NT2/D1 (cell line): ENCODE results near the gene TMBIM6.
A peak's percentile ranks its signal among the peaks of the same experiment; 100 is the strongest.

Source experiments
- DNase-seq: peaks from one replicate; pipeline ENCODE4 v3.0.0-alpha.2; 2011; ENCODE audit warnings: low read depth, low spot score
- H3K27me3 ChIP-seq: 2 replicates; pipeline ENCODE4 v1.6.0; 2011; ENCODE audit warnings: mild to moderate bottlenecking; ENCODE audit not compliant: insufficient read length, insufficient read depth
- H3K36me3 ChIP-seq: 2 replicates; pipeline ENCODE4 v1.6.1; 2011; ENCODE audit warnings: mild to moderate bottlenecking, low read length, mixed read lengths; ENCODE audit not compliant: insufficient read depth, insufficient read length
- H3K4me1 ChIP-seq: 2 replicates; pipeline ENCODE4 v1.5.1; 2011; ENCODE audit not compliant: insufficient read depth, insufficient read length
- H3K4me3 ChIP-seq: 2 replicates; pipeline ENCODE4 v1.5.1; 2011; ENCODE audit warnings: low read depth; ENCODE audit not compliant: insufficient read length
- H3K9ac ChIP-seq: 2 replicates; pipeline ENCODE4 v1.6.0; 2011; ENCODE audit warnings: low read depth; ENCODE audit not compliant: insufficient read length
- H3K9me3 ChIP-seq: 2 replicates; pipeline ENCODE4 v1.5.1; 2011; ENCODE audit warnings: mild to moderate bottlenecking, low read length; ENCODE audit not compliant: insufficient read depth
- SUZ12 ChIP-seq: IDR thresholded peaks from 2 replicates; pipeline ENCODE4 v1.6.1; 2011; ENCODE audit not compliant: insufficient read length, insufficient read depth; ENCODE audit errors: extremely low read depth
- YY1 ChIP-seq: IDR thresholded peaks from 2 replicates; pipeline ENCODE4 v1.6.1; 2011; ENCODE audit not compliant: insufficient read length, insufficient read depth
- ZNF274 ChIP-seq: IDR thresholded peaks from 2 replicates; pipeline ENCODE4 v1.6.1; 2011; ENCODE audit warnings: mild to moderate bottlenecking, low read depth, low read length

Gene TMBIM6

GRCh38 chr12:49789992-49790391 is 48.6 kb downstream of the TMBIM6 start:
- Histone ChIP-seq H3K4me1 (peaks cover 6% of the 10 kb centered on the region), H3K9ac (no peak overlapping the region), H3K9me3 (peaks cover 7% of the 10 kb centered on the region), H3K36me3 (peaks cover 55% of the 10 kb centered on the region), H3K4me3 (no peak overlapping the region), H3K27me3 (no peaks in the 10 kb centered on the region)
- no peak for TF ChIP-seq YY1
- no peak for TF ChIP-seq SUZ12
- TF ChIP-seq ZNF274 = no peak
- DNase-seq = peak; percentile 36

- no peaks in the 10 kb centered on the region for H3K27me3 ChIP-seq
- TF ChIP-seq SUZ12 (no peak), YY1 (no peak), ZNF274 (no peak)
- no peak overlapping the region for H3K9ac ChIP-seq
- peaks cover 7% of the 10 kb centered on the region for H3K9me3 ChIP-seq
- peaks cover 65% of the 10 kb centered on the region for H3K36me3 ChIP-seq
- no peak for DNase-seq
- H3K4me3 ChIP-seq = no peak overlapping the region
- peaks cover 6% of the 10 kb centered on the region for H3K4me1 ChIP-seq
Observed at GRCh38 chr12:49790741-49791555, 49.6 kb downstream of the TMBIM6 start.

DNA sequence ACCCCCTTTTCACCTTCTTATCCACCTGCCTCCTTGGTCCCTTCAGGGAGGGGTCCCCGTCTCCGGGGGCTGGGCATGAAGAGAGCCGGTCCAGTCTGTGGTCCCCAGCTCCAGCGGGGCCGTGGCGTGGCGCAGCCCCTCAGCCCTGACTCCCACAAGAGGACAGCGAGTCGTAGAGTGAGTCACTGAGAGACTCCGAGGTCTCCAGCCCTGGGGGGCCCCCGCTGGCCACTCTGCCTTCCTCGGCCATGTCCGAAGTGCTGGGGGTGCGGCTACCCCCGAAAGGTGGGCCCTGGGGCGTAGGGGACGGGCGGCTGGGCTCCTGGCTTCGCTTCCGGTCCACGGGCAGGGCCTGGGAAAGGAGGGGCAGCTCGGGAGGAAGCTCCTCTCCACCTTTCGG is 50.3 kb downstream of the TMBIM6 start:
- no peak for DNase-seq
- TF ChIP-seq YY1 (no peak), ZNF274 (no peak), SUZ12 (no peak)
- Histone ChIP-seq H3K4me1 (peaks cover 6% of the 10 kb centered on the region), H3K4me3 (no peak overlapping the region), H3K9ac (no peak overlapping the region), H3K9me3 (peaks cover 7% of the 10 kb centered on the region), H3K27me3 (no peaks in the 10 kb centered on the region), H3K36me3 (peaks cover 72% of the 10 kb centered on the region)

- Histone ChIP-seq H3K9me3 (peaks cover 7% of the 10 kb centered on the region), H3K4me3 (no peak overlapping the region), H3K36me3 (peaks cover 79% of the 10 kb centered on the region), H3K4me1 (peaks cover 6% of the 10 kb centered on the region), H3K9ac (no peak overlapping the region), H3K27me3 (no peaks in the 10 kb centered on the region)
- TF ChIP-seq ZNF274 (no peak), SUZ12 (no peak), YY1 (no peak)
- DNase-seq = no peak
Observed at GRCh38 chr12:49792181-49792970, 51.0 kb downstream of the TMBIM6 start.

- Histone ChIP-seq H3K4me1 (peaks cover 6% of the 10 kb centered on the region), H3K36me3 (peaks cover 86% of the 10 kb centered on the region), H3K9ac (no peak overlapping the region), H3K27me3 (no peaks in the 10 kb centered on the region), H3K4me3 (no peak overlapping the region), H3K9me3 (peaks cover under 1% of the 10 kb centered on the region; the same call in 1 of the 2 replicates)
- TF ChIP-seq SUZ12 (no peak), YY1 (no peak), ZNF274 (no peak)
- no peak for DNase-seq
Observed at GRCh38 chr12:49792976-49793580, 51.7 kb downstream of the TMBIM6 start.

DNA sequence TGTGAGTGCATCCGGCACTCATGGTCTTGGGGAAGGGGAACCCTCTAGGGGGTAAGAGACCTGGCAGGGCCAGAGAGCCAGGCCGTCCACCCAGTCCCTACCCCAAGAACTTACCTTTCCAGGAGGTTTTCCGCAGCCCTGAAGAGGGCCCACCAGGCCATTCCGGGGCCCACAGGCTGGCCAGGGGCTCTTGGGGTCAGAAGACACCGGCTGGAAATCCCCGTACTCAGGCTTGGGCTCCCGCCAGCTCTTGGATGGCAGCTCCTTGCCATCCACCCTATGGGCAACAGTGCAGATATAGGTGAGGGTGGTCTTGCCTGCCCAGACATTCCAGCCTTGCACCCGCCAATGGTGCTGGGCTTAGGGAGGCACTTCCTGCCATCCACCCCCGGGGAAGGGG is 52.3 kb downstream of the TMBIM6 start:
- Histone ChIP-seq H3K4me1 (peaks cover 6% of the 10 kb centered on the region), H3K4me3 (no peak overlapping the region), H3K27me3 (no peaks in the 10 kb centered on the region), H3K36me3 (peaks cover 91% of the 10 kb centered on the region), H3K9me3 (no peaks in the 10 kb centered on the region), H3K9ac (no peak overlapping the region)
- no peak for TF ChIP-seq SUZ12
- no peak for TF ChIP-seq ZNF274
- TF ChIP-seq YY1 = no peak
- no peak for DNase-seq

- H3K9me3 ChIP-seq = no peaks in the 10 kb centered on the region
- no peak overlapping the region for H3K4me3 ChIP-seq
- DNase-seq = no peak
- peaks cover 95% of the 10 kb centered on the region for H3K36me3 ChIP-seq
- H3K27me3 ChIP-seq = no peaks in the 10 kb centered on the region
- H3K9ac ChIP-seq = no peak overlapping the region
- peaks cover 6% of the 10 kb centered on the region for H3K4me1 ChIP-seq
- no peak for TF ChIP-seq ZNF274
- no peak for TF ChIP-seq SUZ12
- no peak for TF ChIP-seq YY1
Observed at GRCh38 chr12:49794021-49794420, 52.7 kb downstream of the TMBIM6 start.
